HG03378 (cell line): Measurements from ENCODE around the gene CHST4.
"Not testable (repeated sequence)": the region's sequence is repeated elsewhere in the genome, so short reads cannot be mapped to it uniquely, and the experiment has no call there.

Experiments
- ATAC-seq: cut with Tn5 transposase; IDR thresholded peaks from one replicate; pipeline ENCODE4 v1.9.1; 2021; ENCODE audit warnings: mild to moderate bottlenecking, moderate library complexity; ENCODE audit not compliant: unreplicated experiment

CHST4 gene

GRCh38 chr16:71526111-71526631 lies at the start of gene CHST4:
TSS of gene CHST4 (plus strand) at chr16:71526426. CDS start at chr16:71536678, 10,252 bp downstream.
- ATAC-seq = no peak

GRCh38 chr16:71476457-71477124 lies 49.6 kb upstream of the CHST4 start:
- ATAC-seq = no peak

GRCh38 chr16:71479420-71479819 lies 46.8 kb upstream of the CHST4 start:
- ATAC-seq = no peak

- ATAC-seq = no peak
These were observed 45.3 kb upstream of the CHST4 start for GRCh38 chr16:71480956-71481355.

- ATAC-seq = no peak
These were observed 43.7 kb upstream of the CHST4 start for GRCh38 chr16:71482569-71482968.

GRCh38 chr16:71484006-71484893 lies 42.0 kb upstream of the CHST4 start:
- peak; percentile 82 for ATAC-seq

- ATAC-seq = no peak
These were observed 37.1 kb upstream of the CHST4 start, which contains the start of gene ZNF19 for GRCh38 chr16:71489122-71489521. TSS of gene ZNF19 (minus strand) at chr16:71489324. CDS start at chr16:71482114, 7,210 bp downstream.

- no peak for ATAC-seq
These were observed 35.9 kb upstream of the CHST4 start for GRCh38 chr16:71490361-71490760.

GRCh38 chr16:71491054-71491453 lies 35.2 kb upstream of the CHST4 start:
- ATAC-seq = no peak

GRCh38 chr16:71492786-71493185 lies 33.4 kb upstream of the CHST4 start:
- ATAC-seq = no peak

GRCh38 chr16:71493213-71493612 lies 33.0 kb upstream of the CHST4 start:
- no peak for ATAC-seq

- no peak for ATAC-seq
These were observed 28.2 kb upstream of the CHST4 start for GRCh38 chr16:71498031-71498430.

- no peak for ATAC-seq
These were observed 26.4 kb upstream of the CHST4 start for GRCh38 chr16:71499775-71500364.

- ATAC-seq = no peak
These were observed 25.3 kb upstream of the CHST4 start for GRCh38 chr16:71500964-71501363.

- no peak for ATAC-seq
These were observed 24.7 kb upstream of the CHST4 start for GRCh38 chr16:71501547-71501946.

- not testable (repeated sequence) for ATAC-seq
These were observed 22.2 kb upstream of the CHST4 start for GRCh38 chr16:71504051-71504450.

GRCh38 chr16:71504901-71505300 lies 21.3 kb upstream of the CHST4 start:
- no peak for ATAC-seq

- ATAC-seq = no peak
These were observed 19.2 kb upstream of the CHST4 start for GRCh38 chr16:71507061-71507460.

GRCh38 chr16:71513302-71513701 lies 12.9 kb upstream of the CHST4 start:
- ATAC-seq = no peak

- ATAC-seq = no peak
These were observed 11.8 kb upstream of the CHST4 start for GRCh38 chr16:71514476-71514875.

GRCh38 chr16:71515026-71515425 lies 11.2 kb upstream of the CHST4 start:
- no peak for ATAC-seq
